ENCODE measurements around the gene CRYM.

GRCh38 chr16:21217121-21217520 is 61.0 kb downstream of the CRYM start:
- TF ChIP-seq CTCF (IDR thresholded peaks at IDR 0.05; ENCODE audit: insufficient read depth, low read length, poor library complexity, severe bottlenecking) (no peak), EZH2phosphoT487 (conservative IDR thresholded peaks at IDR 0.05; ENCODE audit: low read length) (no peak)
